HG03064 (cell line): ENCODE data around the gene RAPGEF6.
A peak's percentile ranks its signal among the peaks of the same experiment; 100 is the strongest.

Experiments
- ATAC-seq: cut with Tn5 transposase; IDR thresholded peaks from one replicate; pipeline ENCODE4 v1.9.1; 2021; ENCODE audit warnings: low read depth; ENCODE audit not compliant: unreplicated experiment

The RAPGEF6 gene

DNA sequence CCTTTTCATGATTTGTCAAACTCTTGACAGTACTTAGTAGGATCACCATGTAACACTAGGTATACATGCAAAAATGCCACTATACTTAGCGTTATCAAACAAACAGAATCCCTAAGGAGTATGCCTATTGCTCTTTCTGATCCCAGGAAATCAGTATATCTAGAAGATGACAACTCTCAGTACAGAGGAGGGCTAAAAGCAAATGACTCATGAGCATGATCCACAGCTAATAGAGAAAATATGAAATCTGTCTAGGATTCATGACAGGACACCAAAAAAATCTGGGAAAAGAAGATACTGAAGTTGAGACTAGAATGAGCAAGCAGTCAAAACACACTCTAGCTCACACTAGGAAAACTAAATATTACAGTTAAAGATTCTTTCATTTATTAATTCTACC, 89.2 kb downstream of the RAPGEF6 start:
- ATAC-seq = no peak

DNA sequence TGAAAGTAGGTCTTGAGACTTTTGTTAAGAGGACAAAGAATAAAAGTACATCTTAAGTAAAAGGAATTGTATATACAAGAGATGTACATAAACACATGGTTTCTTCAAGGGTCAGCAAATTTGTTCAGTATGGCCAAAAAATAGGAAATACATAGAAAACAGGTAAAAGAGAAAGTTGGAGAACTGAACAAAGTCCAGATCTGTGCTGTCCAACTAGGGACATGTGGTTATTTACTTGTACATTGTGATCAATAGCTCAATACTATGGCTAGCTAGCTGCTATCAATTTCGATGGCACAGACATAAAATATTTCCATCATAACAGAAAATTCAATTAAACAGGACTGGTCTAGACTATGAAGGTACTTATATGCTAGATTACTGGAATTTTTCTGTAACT, 92.3 kb downstream of the RAPGEF6 start:
- ATAC-seq = no peak

GRCh38 chr5:131541762-131542161, 93.3 kb downstream of the RAPGEF6 start:
- ATAC-seq = no peak

DNA sequence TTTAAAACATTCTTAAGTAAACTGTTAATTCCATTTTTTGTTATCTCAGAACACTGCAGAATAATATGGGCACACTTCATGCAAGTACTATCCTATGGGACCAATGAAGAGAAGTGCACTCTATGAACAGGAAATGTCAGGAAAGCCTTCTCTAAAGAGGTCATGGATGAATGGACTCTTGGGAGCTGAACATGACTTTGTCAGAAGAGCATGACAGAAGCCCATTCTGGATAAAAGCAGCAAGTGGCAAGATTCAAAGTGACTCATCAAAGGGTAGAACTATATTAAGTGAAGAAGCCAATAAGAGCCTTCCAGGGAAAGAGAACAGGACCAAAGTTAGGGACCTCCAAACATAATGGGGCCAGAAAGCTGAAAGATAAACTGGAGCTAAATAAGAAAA, 94.0 kb downstream of the RAPGEF6 start:
- ATAC-seq = no peak

- no peak for ATAC-seq
Measured at GRCh38 chr5:131539251-131539650, 95.8 kb downstream of the RAPGEF6 start.

GRCh38 chr5:131538177-131538593, 96.8 kb downstream of the RAPGEF6 start:
- ATAC-seq = no peak

DNA sequence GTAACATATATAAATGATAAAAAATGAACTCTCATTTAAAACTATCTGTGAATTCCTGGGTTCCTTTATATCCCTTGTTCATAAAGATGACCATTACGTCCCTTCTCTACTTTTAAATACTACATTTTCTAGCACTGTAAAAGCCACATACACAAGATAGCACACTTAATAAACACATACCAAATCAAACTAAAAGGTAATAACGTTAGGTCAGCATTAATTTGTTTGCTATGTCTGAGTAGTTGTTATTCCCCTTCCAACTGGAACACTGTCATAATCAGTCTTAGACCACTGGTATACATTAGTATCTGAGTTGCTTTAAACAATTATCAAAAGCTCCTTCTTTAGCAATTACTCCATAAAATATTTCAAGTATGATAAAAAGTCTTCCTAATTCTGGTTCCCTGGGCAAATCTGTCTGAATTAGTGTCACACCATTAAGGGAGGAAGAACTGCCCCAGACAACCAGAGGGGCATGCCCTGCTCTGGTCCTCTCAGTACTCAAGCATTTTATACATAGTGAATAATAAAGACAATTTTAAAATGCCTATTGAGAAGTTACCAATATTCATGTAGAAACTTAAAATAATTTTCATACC, 98.1 kb downstream of the RAPGEF6 start:
- no peak for ATAC-seq

- ATAC-seq = peak; percentile 83
Measured at GRCh38 chr5:131536211-131536826, 98.7 kb downstream of the RAPGEF6 start.

- no peak for ATAC-seq
Measured at GRCh38 chr5:131534974-131535373, 100.1 kb downstream of the RAPGEF6 start.

- no peak for ATAC-seq
Measured at GRCh38 chr5:131533836-131534235, 101.2 kb downstream of the RAPGEF6 start.

- ATAC-seq = no peak
Measured at GRCh38 chr5:131532031-131532640, 102.9 kb downstream of the RAPGEF6 start.

DNA sequence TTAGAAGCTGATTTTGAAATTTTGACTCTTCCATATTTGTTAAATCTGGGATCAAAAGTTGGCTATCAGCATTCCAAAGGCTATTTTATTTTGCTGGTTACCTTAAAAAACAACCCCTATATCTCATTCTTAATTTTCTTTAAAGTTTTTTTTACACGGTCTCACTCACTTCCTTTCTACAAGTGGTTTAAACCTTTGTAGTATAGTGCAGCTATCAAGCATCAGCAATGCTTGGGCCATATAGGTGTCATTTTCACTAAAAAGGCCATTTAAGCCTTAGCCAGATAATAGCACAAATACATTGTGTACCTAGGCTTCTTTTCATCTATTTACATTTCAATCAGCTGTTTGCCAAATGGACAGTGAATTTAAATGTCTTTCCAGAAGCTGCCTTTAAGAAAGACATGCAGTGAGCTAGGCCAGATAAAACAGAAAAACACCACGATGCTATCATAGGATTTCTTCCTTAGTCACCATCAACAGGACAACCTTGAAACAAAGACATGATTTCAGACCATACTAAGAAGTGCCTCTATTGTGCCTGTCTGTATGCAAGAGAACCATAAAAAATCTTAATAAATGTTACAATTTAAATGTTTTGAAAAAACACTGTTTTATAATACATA, 104.2 kb downstream of the RAPGEF6 start:
- ATAC-seq = no peak

- no peak for ATAC-seq
Measured at GRCh38 chr5:131528682-131529081, 106.3 kb downstream of the RAPGEF6 start.

GRCh38 chr5:131525805-131526204, 109.2 kb downstream of the RAPGEF6 start:
- ATAC-seq = no peak

DNA sequence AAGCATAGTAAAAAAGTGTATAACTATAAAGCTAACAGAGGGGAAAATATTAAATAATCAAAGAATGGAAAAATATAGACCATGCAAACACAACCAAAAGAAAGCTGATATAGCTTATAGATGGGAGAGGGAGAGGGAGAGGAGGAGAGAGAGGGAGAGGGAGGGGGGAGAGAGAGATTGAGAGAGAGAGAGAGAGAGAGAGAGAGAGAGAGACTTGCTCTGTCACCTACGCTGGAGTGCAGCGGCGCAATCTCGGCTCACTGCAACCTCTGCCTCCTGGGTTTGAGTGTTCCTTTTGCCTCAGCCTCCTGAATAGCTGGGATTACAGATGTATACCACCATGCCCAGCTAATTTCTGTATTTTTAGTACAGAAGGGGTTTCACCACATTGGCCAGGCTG, 110.6 kb downstream of the RAPGEF6 start:
- ATAC-seq = no peak

GRCh38 chr5:131523500-131524185, 111.4 kb downstream of the RAPGEF6 start:
- no peak for ATAC-seq

DNA sequence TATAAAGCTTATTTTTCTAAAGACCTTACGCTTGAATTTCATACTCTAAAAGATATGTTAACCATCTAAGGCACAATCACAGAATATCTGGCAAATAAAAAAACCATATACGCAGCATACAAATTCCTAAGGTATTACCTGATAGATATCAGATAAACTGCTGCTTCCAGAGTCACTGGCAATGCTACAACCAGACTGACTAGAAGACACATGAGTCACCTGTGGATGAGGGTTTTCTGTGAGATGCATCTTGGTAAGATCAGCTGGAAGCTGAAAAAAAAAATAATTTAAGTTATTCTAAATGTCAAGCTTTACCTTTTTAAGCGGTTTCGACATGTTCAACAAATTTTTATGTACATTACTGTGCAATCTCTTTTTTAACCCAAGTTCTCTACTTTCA, 113.8 kb downstream of the RAPGEF6 start:
- ATAC-seq = no peak

DNA sequence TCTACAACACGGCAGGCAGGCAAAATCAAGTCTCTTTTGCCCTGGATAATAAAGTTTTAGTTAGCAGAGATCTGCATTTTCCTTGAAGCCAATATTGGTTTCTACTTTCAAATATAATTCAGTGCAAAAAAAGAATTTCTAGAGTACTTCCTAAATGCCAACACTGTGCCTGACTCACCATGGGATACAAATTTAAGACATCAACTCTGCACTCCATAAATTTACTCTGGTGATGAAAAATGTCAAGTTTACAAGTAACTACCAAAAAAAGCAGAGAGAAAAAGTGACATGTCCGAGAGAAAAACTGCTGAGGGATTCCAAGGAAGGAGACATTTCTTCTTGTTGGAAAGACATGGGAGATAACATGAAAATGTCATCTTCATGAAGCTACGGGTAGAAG, 119.7 kb downstream of the RAPGEF6 start:
- ATAC-seq = no peak

DNA sequence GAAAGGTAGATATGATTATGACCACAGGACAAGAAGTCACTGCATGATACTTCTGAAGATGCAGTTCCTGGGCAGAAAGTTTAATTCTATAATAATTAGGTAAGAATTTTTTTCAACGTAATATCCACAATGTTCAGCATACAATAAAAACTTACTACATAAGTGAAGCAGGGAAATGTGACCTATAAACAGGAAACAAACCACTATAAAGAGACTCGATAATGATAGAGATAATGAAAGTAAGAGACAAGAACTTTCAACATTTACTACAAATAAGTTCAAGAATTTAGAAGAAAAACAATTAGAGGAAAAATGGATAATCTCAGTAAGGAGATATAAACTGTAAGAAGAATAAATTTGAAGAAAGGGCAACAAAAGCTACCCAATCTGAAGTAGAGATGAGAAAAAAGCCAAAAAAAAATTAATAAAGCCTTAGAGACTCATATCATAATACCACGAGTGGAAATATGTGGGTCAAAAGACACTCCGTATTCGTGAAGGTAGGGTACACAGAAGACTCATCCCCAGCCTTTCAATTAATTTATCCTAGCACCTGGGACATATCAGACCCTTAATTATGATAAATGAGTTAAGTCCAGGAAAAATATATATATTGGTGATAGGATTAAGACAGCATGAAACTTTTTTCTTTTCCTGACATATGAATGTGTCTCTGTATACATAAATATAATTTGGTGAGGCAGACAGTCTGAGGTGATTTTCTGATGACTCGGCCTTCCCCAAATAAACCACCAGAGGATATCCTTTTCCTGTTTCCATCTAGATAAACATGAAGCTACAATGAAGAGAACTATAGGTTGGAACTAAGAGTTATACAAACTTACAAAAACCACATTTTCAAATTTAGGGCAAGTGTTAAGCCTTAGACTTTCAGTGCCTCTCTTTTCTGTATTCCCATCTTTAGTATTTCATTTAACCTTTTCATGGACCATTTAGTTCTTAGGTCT, 120.4 kb downstream of the RAPGEF6 start:
- peak; percentile 55 for ATAC-seq

- no peak for ATAC-seq
Measured at GRCh38 chr5:131513780-131514179, 121.2 kb downstream of the RAPGEF6 start.
